ENCODE data around the gene TRPC1.

The TRPC1 gene

DNA sequence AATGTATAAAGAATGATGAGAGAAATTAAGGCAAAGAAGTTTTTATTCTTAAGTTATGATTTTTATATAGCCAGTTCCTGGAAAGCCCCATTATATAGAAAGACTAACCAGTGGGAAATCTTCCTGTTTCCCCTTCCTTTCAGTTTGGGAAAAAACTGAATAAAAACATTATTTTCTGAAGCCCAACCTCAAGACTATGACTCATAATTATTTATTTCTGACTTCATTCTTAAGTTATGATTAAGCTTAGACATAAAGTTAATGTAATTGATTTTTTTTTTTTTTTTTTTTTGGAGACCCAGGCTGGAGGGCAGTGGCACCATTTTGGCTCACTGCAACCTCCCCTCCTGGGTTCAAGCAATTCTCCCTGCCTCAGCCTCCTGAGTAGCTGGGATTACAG, 55.8 kb downstream of the TRPC1 start:
- DNase-seq (ENCODE audit: low spot score), result no peak
- TF ChIP-seq, protein P1, sequence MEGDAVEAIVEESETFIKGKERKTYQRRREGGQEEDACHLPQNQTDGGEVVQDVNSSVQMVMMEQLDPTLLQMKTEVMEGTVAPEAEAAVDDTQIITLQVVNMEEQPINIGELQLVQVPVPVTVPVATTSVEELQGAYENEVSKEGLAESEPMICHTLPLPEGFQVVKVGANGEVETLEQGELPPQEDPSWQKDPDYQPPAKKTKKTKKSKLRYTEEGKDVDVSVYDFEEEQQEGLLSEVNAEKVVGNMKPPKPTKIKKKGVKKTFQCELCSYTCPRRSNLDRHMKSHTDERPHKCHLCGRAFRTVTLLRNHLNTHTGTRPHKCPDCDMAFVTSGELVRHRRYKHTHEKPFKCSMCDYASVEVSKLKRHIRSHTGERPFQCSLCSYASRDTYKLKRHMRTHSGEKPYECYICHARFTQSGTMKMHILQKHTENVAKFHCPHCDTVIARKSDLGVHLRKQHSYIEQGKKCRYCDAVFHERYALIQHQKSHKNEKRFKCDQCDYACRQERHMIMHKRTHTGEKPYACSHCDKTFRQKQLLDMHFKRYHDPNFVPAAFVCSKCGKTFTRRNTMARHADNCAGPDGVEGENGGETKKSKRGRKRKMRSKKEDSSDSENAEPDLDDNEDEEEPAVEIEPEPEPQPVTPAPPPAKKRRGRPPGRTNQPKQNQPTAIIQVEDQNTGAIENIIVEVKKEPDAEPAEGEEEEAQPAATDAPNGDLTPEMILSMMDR (IDR thresholded peaks at IDR 0.05; ENCODE audit: borderline replicate concordance, control extremely low read depth, extremely low read depth, insufficient read depth, missing control alignments), result no peak
- in situ Hi-C loops (cut with MboI; ENCODE audit: low sequenced_read_pairs, unreplicated experiment), result no loop called here

DNA sequence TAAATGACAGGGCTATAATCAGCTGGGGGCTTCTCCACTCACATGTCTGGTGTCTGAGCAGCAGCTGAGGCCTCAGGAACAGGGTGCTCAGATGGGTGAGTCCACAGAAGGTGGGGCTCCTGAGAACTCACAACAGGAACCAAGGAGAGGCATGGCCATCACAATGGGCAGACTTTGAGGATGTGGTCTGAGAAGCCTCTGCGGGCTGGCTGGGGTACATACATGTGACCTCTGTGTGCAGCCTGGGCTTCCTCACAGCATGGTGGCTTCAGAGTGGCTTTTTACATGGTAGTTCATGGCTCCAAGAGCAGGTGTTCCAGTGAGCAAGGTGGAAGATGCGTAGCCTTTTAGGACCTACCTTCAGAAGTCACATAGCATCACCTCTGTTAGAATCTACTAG, 58.8 kb downstream of the TRPC1 start:
- TF ChIP-seq, protein P1 (IDR thresholded peaks at IDR 0.05; ENCODE audit: borderline replicate concordance, control extremely low read depth, extremely low read depth, insufficient read depth, missing control alignments), result no peak
- no peak for DNase-seq (ENCODE audit: low spot score)
- in situ Hi-C loops (cut with MboI; ENCODE audit: low sequenced_read_pairs, unreplicated experiment), result no loop called here

DNA sequence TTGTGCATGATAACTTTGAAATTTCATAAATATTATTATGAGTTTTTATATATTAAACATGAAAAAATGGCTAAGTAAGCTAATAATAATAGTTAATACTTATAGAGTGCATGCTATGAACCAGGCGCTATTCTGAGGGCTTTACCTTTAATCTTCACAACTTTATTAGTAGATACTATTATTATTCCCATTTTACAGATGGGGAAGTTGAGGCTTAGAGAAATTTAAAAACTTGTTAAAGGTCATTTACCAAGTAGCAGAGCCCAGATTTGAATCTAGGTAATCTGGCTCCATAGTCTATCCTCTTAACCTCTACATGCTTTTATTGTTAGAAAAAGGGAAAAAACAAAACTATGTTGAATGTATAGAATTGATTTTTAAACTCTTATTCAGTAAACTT, 60.4 kb downstream of the TRPC1 start:
- in situ Hi-C loops (cut with MboI; ENCODE audit: low sequenced_read_pairs, unreplicated experiment), result no loop called here

DNA sequence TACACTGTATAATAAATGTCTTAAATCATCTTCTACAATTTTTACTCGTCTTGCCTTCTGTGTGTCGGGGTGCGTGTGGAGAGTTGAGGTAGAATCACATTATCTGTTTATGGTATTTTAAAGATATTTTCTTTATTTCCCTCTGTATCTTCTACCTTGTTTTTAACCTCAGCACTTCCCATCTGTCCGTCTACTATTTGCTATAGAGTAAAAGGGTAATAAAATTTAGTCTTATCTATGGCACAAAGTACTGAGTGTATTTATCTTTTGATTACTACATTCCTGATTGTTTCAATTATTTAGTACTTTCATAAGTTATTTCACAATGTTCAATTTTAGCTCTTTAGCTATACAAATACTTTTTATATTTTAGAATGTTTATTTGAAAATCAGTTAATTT, 62.2 kb downstream of the TRPC1 start:
- no peak for DNase-seq (ENCODE audit: low spot score)
- TF ChIP-seq, protein P1 (IDR thresholded peaks at IDR 0.05; ENCODE audit: borderline replicate concordance, control extremely low read depth, extremely low read depth, insufficient read depth, missing control alignments), result no peak
- in situ Hi-C loops (cut with MboI; ENCODE audit: low sequenced_read_pairs, unreplicated experiment), result no loop called here

More for the DNA sequence above, 60.4 kb downstream of the TRPC1 start:
- TF ChIP-seq, protein P1 (IDR thresholded peaks at IDR 0.05; ENCODE audit: borderline replicate concordance, control extremely low read depth, extremely low read depth, insufficient read depth, missing control alignments), result no peak
- no peak for DNase-seq (ENCODE audit: low spot score)

DNA sequence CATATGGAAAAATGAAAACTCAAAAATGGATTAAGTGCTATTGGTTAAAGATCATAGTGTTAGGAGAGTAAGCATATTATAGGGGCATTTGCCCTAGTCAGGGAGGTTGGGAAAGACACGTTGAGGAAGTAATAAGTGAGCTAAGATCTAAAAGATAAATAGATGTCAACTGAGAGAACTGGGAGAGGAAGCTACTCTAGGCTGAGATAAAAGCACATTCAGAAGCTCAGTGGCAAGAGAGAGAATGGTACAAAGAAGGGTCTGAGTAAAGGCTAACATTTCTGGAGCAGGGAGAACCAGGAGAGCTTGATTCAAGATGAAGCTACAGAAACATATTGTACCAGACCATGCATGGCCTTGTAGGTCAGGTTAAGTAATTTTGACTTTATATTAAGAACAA, 63.9 kb downstream of the TRPC1 start:
- TF ChIP-seq, protein P1 (IDR thresholded peaks at IDR 0.05; ENCODE audit: borderline replicate concordance, control extremely low read depth, extremely low read depth, insufficient read depth, missing control alignments), result no peak
- in situ Hi-C loops (cut with MboI; ENCODE audit: low sequenced_read_pairs, unreplicated experiment), result no loop called here
- DNase-seq (ENCODE audit: low spot score), result no peak

DNA sequence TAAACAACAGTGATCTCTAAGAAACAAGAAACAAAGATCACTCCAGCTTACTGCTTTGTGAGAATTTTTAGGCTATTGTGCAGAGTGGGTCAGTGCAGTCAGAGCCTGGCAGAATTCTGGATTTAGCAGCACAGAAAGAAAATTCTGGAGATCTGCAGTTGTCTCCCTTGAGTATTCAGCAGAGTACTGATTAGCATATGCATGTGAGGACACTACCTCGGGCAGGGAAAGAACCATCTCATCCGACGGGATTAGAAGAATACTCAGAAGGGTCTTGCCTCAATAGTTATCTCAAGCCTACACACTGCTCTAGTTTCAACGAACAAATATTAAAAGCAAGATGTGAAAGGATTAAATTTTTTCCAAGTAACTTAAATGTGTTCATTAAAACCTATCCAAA, 70.7 kb downstream of the TRPC1 start:
- in situ Hi-C loops (cut with MboI; ENCODE audit: low sequenced_read_pairs, unreplicated experiment), result no loop called here
- TF ChIP-seq, protein P1 (IDR thresholded peaks at IDR 0.05; ENCODE audit: borderline replicate concordance, control extremely low read depth, extremely low read depth, insufficient read depth, missing control alignments), result no peak
- no peak for DNase-seq (ENCODE audit: low spot score)

DNA sequence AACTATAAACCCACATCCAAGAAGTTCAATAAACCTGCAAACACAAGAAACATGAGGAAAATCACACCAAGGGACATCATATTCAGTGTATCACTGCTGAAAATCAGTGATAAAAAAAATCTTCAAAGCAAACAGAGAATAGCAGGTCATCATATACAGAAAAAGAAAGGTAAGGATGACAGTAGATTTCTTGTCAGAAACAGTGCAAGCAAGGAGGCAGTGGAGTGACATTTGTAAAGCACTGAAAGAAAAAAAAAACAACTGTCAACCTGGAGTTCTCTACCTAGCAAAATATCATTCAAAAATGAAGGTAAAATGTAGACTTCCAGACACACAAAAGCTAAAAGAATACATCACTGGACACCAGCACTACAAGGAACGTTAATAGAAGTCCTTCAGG, 71.5 kb downstream of the TRPC1 start:
- TF ChIP-seq, protein P1 (IDR thresholded peaks at IDR 0.05; ENCODE audit: borderline replicate concordance, control extremely low read depth, extremely low read depth, insufficient read depth, missing control alignments), result no peak
- DNase-seq (ENCODE audit: low spot score), result no peak
- in situ Hi-C loops (cut with MboI; ENCODE audit: low sequenced_read_pairs, unreplicated experiment), result no loop called here

All from GM13976 (cell line).